ENCODE results near the gene PNPLA3. TPM values are rescaled to one million over a fixed set of nuclear protein-coding genes. Genes with fewer than 3 reads are reported as not detected.

The PNPLA3 gene
- total RNA-seq, 2 donors from 2014 or later, result 48.1 to 52.6 TPM

DNA sequence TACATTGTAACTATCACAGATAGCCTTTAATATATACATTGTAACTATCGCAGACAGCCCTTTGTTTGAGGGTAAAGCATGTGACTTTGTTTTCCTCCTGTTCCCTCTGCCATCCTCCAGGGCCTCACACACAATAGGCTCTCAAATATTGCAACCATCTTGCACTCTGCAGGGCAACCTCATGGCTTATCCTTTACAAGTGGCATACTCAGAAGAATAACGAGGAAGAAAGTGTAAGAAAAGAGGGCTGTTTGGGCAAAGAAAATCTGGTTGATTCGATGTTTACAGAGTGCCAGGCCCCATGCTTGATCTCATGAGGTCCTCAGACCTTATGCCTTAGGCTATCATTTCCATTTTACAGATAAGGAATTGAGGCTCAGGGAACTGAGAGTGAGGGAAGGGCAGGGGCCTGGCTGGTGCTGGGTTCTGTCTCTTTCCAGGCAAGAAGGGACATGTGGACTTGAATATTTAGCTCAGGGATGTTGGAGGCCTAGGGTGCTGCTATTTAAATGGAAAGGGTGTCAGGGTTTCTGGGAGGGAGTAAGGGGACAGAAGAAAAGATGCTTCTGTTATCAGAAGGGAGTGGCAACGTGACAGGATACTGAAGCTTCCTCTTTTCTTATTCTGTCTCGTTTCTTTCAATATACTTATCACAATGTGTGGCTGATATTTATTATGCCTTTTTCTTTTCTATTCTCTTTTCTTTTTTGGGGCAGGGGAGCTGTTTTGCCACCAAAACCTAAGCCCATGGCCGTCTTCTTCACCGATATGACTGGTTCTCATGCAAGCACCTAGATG is 30.6 kb downstream of the PNPLA3 start:
- Histone ChIP-seq H3K27me3 (ENCODE audit: control insufficient read depth, insufficient read depth, low read length, poor library complexity, severe bottlenecking) (no peaks in the 10 kb centered on the region), H3K36me3 (ENCODE audit: control insufficient read depth, insufficient read depth, low read length) (peaks cover 5% of the 10 kb centered on the region), H3K27ac (ENCODE audit: low read depth, low read length) (no peak overlapping the region), H3K9me3 (ENCODE audit: control insufficient read depth, low read length) (no peaks in the 10 kb centered on the region), H3K4me1 (ENCODE audit: control insufficient read depth, insufficient read depth, low read length) (no peaks in the 10 kb centered on the region), H3K4me3 (ENCODE audit: low read length) (peak overlapping the region; percentile 97), H3K9ac (ENCODE audit: extremely low read depth, low read length, poor library complexity, severe bottlenecking) (peak overlapping the region; percentile 71)
- no peak overlapping the region for H3K27ac Mint-ChIP-seq
- peaks cover 9% of the 10 kb centered on the region for H3K36me3 Mint-ChIP-seq (ENCODE audit: low read depth)
- peak overlapping the region; percentile 83 for H3K4me3 Mint-ChIP-seq
- DNase-seq, result no peak
- TF ChIP-seq CTCF (conservative IDR thresholded peaks at IDR 0.05), result no peak
- 50 to 60% methylated on average over 2 to 6 of the region's 7 CpGs for WGBS, 2 experiments (ENCODE audit: insufficient coverage in 1 of 2, insufficient read length in 1 of 2)
- no peaks in the 10 kb centered on the region for H3K9me3 Mint-ChIP-seq
- H3K27me3 Mint-ChIP-seq (ENCODE audit: insufficient read depth), result no peaks in the 10 kb centered on the region
- H3K4me1 Mint-ChIP-seq, result peaks cover 19% of the 10 kb centered on the region

- 0% methylated on average over 25 to 74 of the region's 74 CpGs for WGBS, 2 experiments (ENCODE audit: insufficient coverage in 1 of 2, insufficient read length in 1 of 2)
- Mint-ChIP-seq H3K9me3 (no peaks in the 10 kb centered on the region), H3K4me3 (peak within 1 kb of the TSS; percentile 83), H3K27me3 (ENCODE audit: insufficient read depth) (no peaks in the 10 kb centered on the region), H3K27ac (peak within 1 kb of the TSS; percentile 88), H3K4me1 (peaks cover 19% of the 10 kb centered on the region), H3K36me3 (ENCODE audit: low read depth) (peaks cover 5% of the 10 kb centered on the region)
- Histone ChIP-seq H3K36me3 (ENCODE audit: control insufficient read depth, insufficient read depth, low read length) (no peaks in the 10 kb centered on the region), H3K27ac (ENCODE audit: low read depth, low read length) (peak within 1 kb of the TSS; percentile 77), H3K9ac (ENCODE audit: extremely low read depth, low read length, poor library complexity, severe bottlenecking) (peak within 1 kb of the TSS; percentile 71), H3K4me1 (ENCODE audit: control insufficient read depth, insufficient read depth, low read length) (no peaks in the 10 kb centered on the region), H3K27me3 (ENCODE audit: control insufficient read depth, insufficient read depth, low read length, poor library complexity, severe bottlenecking) (no peaks in the 10 kb centered on the region), H3K9me3 (ENCODE audit: control insufficient read depth, low read length) (no peaks in the 10 kb centered on the region), H3K4me3 (ENCODE audit: low read length) (peak within 1 kb of the TSS; percentile 97)
- peak; percentile 96 for DNase-seq
- TF ChIP-seq CTCF (conservative IDR thresholded peaks at IDR 0.05), result no peak
Measured at GRCh38 chr22:43955040-43955882, 31.7 kb downstream of the PNPLA3 start, which contains the start of gene SAMM50. TSS of gene SAMM50 (plus strand) at chr22:43955442. CDS start at chr22:43955578, 136 bp downstream.

DNA sequence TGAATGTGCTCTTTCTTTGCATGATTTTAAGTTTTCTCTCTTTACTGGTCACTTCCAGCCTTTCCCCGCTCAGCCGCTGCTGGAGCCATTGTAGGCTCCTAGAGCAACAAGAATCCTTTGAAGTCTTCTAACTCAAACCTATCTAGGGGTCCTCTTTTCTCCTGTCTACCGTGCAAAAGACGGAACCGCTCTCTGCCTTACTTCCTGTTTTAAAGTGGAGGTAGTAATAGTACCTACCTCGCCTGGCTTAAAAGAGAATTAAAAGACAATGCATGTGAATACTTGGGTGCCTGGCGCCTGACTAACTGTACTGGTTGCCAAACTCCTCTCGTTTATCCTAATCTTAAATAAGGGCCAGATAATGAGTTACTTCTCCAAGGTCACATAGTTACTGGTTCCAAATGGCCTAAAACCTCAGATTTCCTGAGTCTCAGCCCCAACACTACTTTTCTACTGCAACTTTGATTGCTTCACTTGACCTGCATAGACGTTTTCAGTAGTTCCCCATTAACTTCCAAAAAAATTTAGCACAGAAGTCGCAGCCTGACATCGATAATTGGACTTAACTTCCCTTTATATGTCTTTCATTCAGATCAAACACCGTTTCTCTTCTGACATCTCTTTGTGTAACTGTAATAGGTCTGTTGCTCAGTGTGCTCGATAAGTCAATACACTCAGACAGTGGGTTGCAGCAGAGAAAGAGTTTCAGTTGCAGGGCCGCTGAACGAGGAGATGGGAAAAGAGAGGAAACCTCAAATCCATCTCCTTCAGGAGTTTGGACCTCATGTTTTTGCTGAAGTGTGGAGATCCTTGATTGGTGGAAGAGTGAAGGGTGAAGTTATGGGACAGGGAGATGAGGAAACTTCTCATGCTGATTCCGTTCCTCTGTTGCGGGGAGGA is 32.5 kb downstream of the PNPLA3 start:
- no peaks in the 10 kb centered on the region for H3K27me3 ChIP-seq (ENCODE audit: control insufficient read depth, insufficient read depth, low read length, poor library complexity, severe bottlenecking)
- no peaks in the 10 kb centered on the region for H3K9me3 ChIP-seq (ENCODE audit: control insufficient read depth, low read length)
- 46 to 47% methylated on average over 10 to 17 of the region's 17 CpGs for whole genome bisulfite sequencing, 2 experiments (ENCODE audit: insufficient coverage in 1 of 2, insufficient read length in 1 of 2)
- peaks cover 3% of the 10 kb centered on the region for H3K36me3 Mint-ChIP-seq (ENCODE audit: low read depth)
- peaks cover 4% of the 10 kb centered on the region for H3K36me3 ChIP-seq (ENCODE audit: control insufficient read depth, insufficient read depth, low read length)
- peaks cover 19% of the 10 kb centered on the region for H3K4me1 Mint-ChIP-seq
- H3K9ac ChIP-seq (ENCODE audit: extremely low read depth, low read length, poor library complexity, severe bottlenecking), result peak overlapping the region; percentile 71
- H3K4me1 ChIP-seq (ENCODE audit: control insufficient read depth, insufficient read depth, low read length), result no peaks in the 10 kb centered on the region
- H3K27me3 Mint-ChIP-seq (ENCODE audit: insufficient read depth), result no peaks in the 10 kb centered on the region
- DNase-seq, result no peak
- no peaks in the 10 kb centered on the region for H3K9me3 Mint-ChIP-seq
- peak overlapping the region; percentile 83 for H3K4me3 Mint-ChIP-seq
- peak overlapping the region; percentile 77 for H3K27ac ChIP-seq (ENCODE audit: low read depth, low read length)
- TF ChIP-seq CTCF (conservative IDR thresholded peaks at IDR 0.05), result no peak
- H3K27ac Mint-ChIP-seq, result peak overlapping the region; percentile 88
- peak overlapping the region; percentile 97 for H3K4me3 ChIP-seq (ENCODE audit: low read length)
